ENCODE measurements around the gene SORT1.

GRCh38 chr1:109265741-109266330 is 131.9 kb downstream of the SORT1 start:
- TF ChIP-seq CTCF (IDR thresholded peaks at IDR 0.05) (no peak), POLR2A (IDR thresholded peaks at IDR 0.05) (no peak)
